Skeletal muscle cell (primary cell): ENCODE results near the gene HERC2.
A peak's percentile ranks its signal among the peaks of the same experiment; 100 is the strongest.
"Not testable (repeated sequence)": the region's sequence is repeated elsewhere in the genome, so short reads cannot be mapped to it uniquely, and the experiment has no call there.

Experiments
- DNase-seq: peaks from one replicate; pipeline ENCODE4 v3.0.0-alpha.2; 2010; ENCODE audit warnings: low read depth
- H3K4me3 ChIP-seq: 2 replicates; pipeline ENCODE4 v1.5.1; 2011; ENCODE audit warnings: low read depth, mild to moderate bottlenecking, control low read depth, low read length, moderate library complexity

The HERC2 gene, protein sequence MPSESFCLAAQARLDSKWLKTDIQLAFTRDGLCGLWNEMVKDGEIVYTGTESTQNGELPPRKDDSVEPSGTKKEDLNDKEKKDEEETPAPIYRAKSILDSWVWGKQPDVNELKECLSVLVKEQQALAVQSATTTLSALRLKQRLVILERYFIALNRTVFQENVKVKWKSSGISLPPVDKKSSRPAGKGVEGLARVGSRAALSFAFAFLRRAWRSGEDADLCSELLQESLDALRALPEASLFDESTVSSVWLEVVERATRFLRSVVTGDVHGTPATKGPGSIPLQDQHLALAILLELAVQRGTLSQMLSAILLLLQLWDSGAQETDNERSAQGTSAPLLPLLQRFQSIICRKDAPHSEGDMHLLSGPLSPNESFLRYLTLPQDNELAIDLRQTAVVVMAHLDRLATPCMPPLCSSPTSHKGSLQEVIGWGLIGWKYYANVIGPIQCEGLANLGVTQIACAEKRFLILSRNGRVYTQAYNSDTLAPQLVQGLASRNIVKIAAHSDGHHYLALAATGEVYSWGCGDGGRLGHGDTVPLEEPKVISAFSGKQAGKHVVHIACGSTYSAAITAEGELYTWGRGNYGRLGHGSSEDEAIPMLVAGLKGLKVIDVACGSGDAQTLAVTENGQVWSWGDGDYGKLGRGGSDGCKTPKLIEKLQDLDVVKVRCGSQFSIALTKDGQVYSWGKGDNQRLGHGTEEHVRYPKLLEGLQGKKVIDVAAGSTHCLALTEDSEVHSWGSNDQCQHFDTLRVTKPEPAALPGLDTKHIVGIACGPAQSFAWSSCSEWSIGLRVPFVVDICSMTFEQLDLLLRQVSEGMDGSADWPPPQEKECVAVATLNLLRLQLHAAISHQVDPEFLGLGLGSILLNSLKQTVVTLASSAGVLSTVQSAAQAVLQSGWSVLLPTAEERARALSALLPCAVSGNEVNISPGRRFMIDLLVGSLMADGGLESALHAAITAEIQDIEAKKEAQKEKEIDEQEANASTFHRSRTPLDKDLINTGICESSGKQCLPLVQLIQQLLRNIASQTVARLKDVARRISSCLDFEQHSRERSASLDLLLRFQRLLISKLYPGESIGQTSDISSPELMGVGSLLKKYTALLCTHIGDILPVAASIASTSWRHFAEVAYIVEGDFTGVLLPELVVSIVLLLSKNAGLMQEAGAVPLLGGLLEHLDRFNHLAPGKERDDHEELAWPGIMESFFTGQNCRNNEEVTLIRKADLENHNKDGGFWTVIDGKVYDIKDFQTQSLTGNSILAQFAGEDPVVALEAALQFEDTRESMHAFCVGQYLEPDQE (N-terminal part only)

GRCh38 chr15:28322129-28322588, at the start of gene HERC2:
Gene HERC2 (minus strand): TSS chr15:28322179. CDS start chr15:28321433, 746 bp downstream.
- not testable (repeated sequence) for DNase-seq
- peak within 1 kb of the TSS; percentile 42 for H3K4me3 ChIP-seq

GRCh38 chr15:28365502-28365901, 43.5 kb upstream of the HERC2 start:
- H3K4me3 ChIP-seq, DNase-seq: not testable (repeated sequence)

DNA sequence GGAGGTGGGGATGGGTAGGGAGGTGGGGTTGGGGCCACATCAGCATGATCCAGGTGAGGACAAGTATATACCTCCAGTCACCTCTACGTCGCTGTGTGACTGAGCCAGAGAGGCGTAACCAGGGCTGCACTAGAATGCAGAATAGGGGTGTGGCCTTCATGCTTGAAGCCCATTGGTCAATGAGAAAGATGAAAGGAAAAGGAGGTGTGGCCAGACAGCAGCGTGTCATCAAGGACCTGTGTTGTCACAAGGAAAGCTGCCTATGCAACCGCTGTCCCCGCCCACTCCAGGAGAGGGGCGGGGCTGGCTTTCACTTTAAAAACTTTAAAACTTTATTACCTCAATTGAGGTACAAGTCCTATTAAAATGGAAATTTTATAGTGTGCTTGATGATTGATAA, 36.0 kb upstream of the HERC2 start, which contains the start of gene GOLGA6L24:
Gene GOLGA6L24 (minus strand): TSS at position 101 of the 400 bp plus-strand sequence. CDS start 61 bp downstream, at position 40.
- not testable (repeated sequence) for H3K4me3 ChIP-seq, DNase-seq

- peak overlapping the region; percentile 42 for H3K4me3 ChIP-seq
- DNase-seq = not testable (repeated sequence)
These were observed 461 bp downstream of the HERC2 start for GRCh38 chr15:28321358-28322078.

- not testable (repeated sequence) for DNase-seq, H3K4me3 ChIP-seq
These were observed 2.3 kb downstream of the HERC2 start for GRCh38 chr15:28319725-28320124.

DNA sequence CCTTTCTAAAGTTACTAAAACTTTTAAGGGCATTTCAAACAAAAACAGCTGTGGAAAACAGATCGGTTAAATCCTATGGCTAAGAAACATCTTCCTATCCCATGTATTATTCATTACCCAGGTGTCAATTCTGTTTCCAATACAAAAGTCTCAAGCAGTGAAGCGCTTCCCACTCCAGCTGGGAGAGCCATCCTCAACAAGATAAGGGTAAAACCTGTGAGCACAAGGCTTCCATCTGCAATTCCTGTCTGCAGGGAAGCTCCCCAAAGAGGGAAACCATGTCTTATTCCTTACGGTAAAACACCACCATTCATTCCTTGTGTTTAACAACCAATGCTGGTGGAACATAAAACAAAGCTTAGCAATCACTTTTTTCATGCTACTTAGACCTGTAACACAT, 3.2 kb downstream of the HERC2 start:
- not testable (repeated sequence) for H3K4me3 ChIP-seq, DNase-seq

DNA sequence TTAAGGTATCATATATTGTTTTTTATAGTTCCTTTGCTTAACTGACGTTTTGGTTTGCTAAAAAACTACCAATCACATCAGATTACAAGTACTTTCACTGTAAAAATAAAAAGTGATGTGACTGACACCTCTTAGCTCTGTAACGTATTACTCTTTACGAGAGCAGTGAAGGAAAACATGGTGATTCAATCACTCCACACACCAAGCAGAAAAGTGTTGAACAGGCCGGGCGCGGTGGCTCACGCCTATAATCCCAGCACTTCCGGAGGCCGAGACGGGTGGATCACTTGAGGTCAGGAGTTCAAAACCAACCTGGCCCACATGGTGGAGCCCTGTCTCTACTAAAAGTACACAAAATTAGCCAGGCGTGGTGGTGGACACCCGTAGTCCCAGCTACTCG, 3.9 kb downstream of the HERC2 start:
- DNase-seq, H3K4me3 ChIP-seq: not testable (repeated sequence)

GRCh38 chr15:28316958-28317357, 5.0 kb downstream of the HERC2 start:
- DNase-seq, H3K4me3 ChIP-seq: not testable (repeated sequence)

DNA sequence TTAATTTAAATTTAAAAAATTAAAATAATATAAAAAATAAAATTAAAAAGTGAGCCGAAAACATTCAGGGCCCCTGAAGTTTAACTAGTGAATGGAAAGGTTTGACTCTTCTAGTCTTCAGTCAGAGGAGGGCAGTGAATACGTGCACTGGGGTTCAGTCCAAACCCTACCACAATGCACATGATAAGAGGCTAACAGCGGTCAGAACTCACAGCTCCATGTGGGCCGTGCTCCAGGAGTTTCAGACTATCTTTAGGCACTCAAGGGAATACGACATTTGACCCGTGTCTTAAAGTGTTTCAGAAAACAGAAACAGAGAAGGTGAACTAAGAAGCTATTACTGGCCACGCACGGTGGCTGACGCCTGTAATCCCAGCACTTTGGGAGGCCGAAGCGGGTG, 11.5 kb downstream of the HERC2 start:
- not testable (repeated sequence) for H3K4me3 ChIP-seq, DNase-seq

DNA sequence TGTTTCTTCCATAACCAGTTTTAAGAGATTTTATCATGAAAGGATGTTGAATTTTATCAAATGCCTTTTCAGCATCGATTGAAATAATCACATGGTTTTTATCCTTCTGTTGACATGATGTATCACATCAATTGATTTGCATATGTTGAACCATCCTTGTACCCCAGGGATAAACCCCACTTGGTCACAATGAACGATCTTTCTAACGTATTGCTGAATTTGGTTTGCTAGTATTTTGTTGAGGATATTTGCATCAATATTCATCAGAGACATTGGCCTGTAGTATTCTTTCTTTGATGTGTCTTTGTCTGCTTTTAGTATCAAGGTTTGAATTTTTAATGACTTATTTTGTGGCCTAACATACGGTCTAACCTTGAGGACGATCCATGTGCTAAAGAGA, 13.3 kb downstream of the HERC2 start:
- not testable (repeated sequence) for H3K4me3 ChIP-seq, DNase-seq

DNA sequence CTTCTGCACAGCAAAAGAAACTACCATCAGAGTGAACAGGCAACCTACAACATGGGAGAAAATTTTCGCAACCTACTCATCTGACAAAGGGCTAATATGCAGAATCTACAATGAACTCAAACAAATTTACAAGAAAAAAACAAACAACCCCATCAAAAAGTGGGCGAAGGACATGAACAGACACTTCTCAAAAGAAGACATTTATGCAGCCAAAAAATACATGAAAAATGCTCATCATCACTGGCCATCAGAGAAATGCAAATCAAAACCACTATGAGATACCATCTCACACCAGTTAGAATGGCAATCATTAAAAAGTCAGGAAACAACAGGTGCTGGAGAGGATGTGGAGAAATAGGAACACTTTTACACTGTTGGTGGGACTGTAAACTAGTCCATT, 16.3 kb downstream of the HERC2 start:
- DNase-seq, H3K4me3 ChIP-seq: not testable (repeated sequence)

DNA sequence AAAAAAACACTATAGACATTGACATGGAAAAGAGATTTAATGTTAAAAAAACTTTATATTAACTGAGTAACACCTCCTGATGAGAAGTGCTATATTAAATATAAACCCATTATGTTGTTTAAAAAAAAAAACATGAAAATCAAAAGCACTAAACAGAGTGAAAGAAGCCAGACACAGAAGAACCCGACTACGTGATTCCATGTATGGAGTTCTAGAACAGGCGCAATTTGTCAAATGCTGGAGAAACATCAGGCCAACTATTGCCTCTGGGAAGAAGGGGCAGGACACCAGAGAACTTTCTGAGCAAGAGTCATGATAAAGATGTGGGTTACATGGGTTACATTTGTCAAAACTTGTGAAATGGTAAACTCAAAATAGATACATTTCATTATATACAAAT, 24.5 kb downstream of the HERC2 start:
- not testable (repeated sequence) for H3K4me3 ChIP-seq, DNase-seq

GRCh38 chr15:28296814-28297213, 25.2 kb downstream of the HERC2 start:
- not testable (repeated sequence) for H3K4me3 ChIP-seq, DNase-seq

DNA sequence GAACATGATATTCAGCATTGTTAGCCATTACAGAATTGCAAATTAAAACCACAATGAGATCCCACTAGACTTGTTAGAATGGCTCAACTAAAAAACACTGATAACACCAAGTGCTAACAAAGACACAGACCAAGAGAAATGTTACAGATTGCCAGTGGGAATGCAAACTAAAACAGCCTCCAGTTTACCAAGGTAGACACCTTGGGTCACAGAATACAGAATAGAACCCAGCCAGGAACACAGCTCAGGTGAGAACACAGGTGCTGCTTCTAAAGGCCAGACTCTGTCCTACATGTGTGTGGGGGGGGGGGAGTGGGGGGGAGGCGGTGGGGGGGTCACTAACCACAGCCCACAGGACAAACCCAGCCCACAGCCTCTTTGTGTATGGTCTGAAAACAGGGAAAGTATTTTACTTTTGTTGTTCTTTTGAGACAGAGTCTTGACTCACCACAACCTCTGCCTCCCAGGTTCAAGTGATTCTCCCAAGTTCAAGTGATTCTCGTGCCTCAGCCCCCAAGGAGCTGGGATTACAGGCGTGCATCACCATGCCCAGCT, 26.9 kb downstream of the HERC2 start:
- not testable (repeated sequence) for H3K4me3 ChIP-seq, DNase-seq

GRCh38 chr15:28294560-28294959, 27.4 kb downstream of the HERC2 start:
- not testable (repeated sequence) for H3K4me3 ChIP-seq, DNase-seq

DNA sequence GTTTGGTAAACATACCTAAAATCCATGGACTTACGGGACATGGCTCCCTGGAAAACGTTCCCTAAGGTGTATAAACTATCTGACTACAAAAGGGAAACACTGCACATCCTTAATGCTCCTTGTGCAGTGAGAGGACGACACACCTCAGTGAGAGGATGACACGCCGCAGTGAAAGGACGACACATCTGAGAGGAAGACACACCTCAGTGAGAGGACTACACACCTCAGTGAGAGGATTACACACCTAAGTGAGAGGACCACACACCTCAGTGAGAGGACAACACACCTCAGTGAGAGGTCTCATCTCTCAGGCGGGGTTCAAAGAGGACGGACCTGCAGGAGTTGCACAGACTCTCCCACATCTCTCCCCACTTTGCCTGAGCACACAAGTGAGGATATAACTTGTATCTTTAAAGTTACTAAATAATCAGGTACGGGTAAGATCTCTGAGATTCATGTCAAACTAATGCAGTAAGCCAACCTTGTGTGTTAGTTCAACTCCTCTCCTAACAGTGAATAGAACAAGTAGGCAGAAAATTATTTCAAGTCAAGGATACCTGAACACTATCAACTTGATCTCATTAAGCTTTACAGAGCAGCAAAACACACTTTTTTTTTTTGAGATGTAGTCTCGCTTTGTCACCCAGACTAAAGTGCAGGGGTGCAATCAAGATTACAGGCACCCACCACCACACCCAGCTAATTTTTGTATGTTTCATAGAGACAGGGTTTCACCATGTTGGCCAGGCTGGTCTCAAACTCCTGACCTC, 32.1 kb downstream of the HERC2 start:
- DNase-seq = no peak
- H3K4me3 ChIP-seq = no peak overlapping the region

- DNase-seq, H3K4me3 ChIP-seq: not testable (repeated sequence)
These were observed 32.9 kb downstream of the HERC2 start for GRCh38 chr15:28288830-28289693.
